Nephron (organoid): Measurements from ENCODE around the gene PSMD12.
"Not testable (repeated sequence)": the region's sequence is repeated elsewhere in the genome, so short reads cannot be mapped to it uniquely, and the experiment has no call there.

ENCODE experiments used
- H3K27ac Mint-ChIP-seq, 3 experiments: 2 replicates each; pipeline ENCODE4 v1.8.0; 2020; ENCODE audit warnings: mixed read lengths in 3 of 3, mild to moderate bottlenecking in 2 of 3, moderate library complexity in 1 of 3
- H3K27me3 Mint-ChIP-seq: 2 replicates; pipeline ENCODE4 v1.8.0; 2021; ENCODE audit warnings: low read depth, mild to moderate bottlenecking, moderate library complexity, mixed read lengths
- H3K36me3 Mint-ChIP-seq: 2 replicates; pipeline ENCODE4 v1.8.0; 2020; ENCODE audit warnings: low read depth, mixed read lengths
- H3K4me1 Mint-ChIP-seq: 2 replicates; pipeline ENCODE4 v1.8.0; 2020; ENCODE audit warnings: mixed read lengths
- H3K4me3 Mint-ChIP-seq, 3 experiments: 2 replicates each; pipeline ENCODE4 v1.8.0; 2020; ENCODE audit warnings: mild to moderate bottlenecking in 3 of 3, mixed read lengths in 3 of 3, moderate library complexity in 2 of 3
- H3K9me3 Mint-ChIP-seq: 2 replicates; pipeline ENCODE4 v1.8.0; 2020; ENCODE audit warnings: mixed read lengths
- CTCF ChIP-seq, 3 experiments: fragments of 200-600 bp; sonication (generic); IDR thresholded peaks; one replicate each; pipeline ENCODE4 v1.5.0; 2021; ENCODE audit warnings: antibody characterized with exemption in 3 of 3; ENCODE audit not compliant: unreplicated experiment in 3 of 3

The PSMD12 gene

GRCh38 chr17:67412032-67412431, 45.7 kb upstream of the PSMD12 start:
- Mint-ChIP-seq H3K4me1 (no peaks in the 10 kb centered on the region), H3K9me3 (peaks cover 9% of the 10 kb centered on the region), H3K36me3 (peaks cover 8% of the 10 kb centered on the region), H3K4me3 (no peak overlapping the region), H3K27me3 (no peaks in the 10 kb centered on the region), H3K27ac (no peak overlapping the region)
- no peak for TF ChIP-seq CTCF (IDR thresholded peaks at IDR 0.05; ENCODE audit: unreplicated experiment in 3 of 3)

GRCh38 chr17:67411397-67411796, 45.0 kb upstream of the PSMD12 start:
- no peak for TF ChIP-seq CTCF (IDR thresholded peaks at IDR 0.05; ENCODE audit: unreplicated experiment in 3 of 3)

GRCh38 chr17:67408455-67408830, 42.1 kb upstream of the PSMD12 start:
- H3K9me3 Mint-ChIP-seq, H3K4me1 Mint-ChIP-seq, H3K36me3 Mint-ChIP-seq, H3K27ac Mint-ChIP-seq, H3K4me3 Mint-ChIP-seq, H3K27me3 Mint-ChIP-seq: not testable (repeated sequence)

More at GRCh38 chr17:67411397-67411796, 45.0 kb upstream of the PSMD12 start:
- Mint-ChIP-seq H3K27me3 (no peaks in the 10 kb centered on the region), H3K4me3 (no peak overlapping the region), H3K27ac (no peak overlapping the region), H3K36me3 (peaks cover 8% of the 10 kb centered on the region), H3K9me3 (peaks cover 9% of the 10 kb centered on the region), H3K4me1 (no peaks in the 10 kb centered on the region)

GRCh38 chr17:67403483-67403882, 37.1 kb upstream of the PSMD12 start:
- Mint-ChIP-seq H3K36me3 (peaks cover 10% of the 10 kb centered on the region), H3K27ac (no peak overlapping the region), H3K27me3 (no peaks in the 10 kb centered on the region), H3K4me1 (peaks cover 22% of the 10 kb centered on the region), H3K4me3 (no peak overlapping the region), H3K9me3 (peaks cover 3% of the 10 kb centered on the region)
- no peak for TF ChIP-seq CTCF (IDR thresholded peaks at IDR 0.05; ENCODE audit: unreplicated experiment in 3 of 3)

GRCh38 chr17:67403065-67403464, 36.7 kb upstream of the PSMD12 start:
- Mint-ChIP-seq H3K9me3 (peaks cover 3% of the 10 kb centered on the region), H3K27me3 (no peaks in the 10 kb centered on the region), H3K4me1 (peaks cover 22% of the 10 kb centered on the region), H3K36me3 (peaks cover 14% of the 10 kb centered on the region), H3K27ac (no peak overlapping the region), H3K4me3 (no peak overlapping the region)
- TF ChIP-seq CTCF (IDR thresholded peaks at IDR 0.05; ENCODE audit: unreplicated experiment in 3 of 3), result no peak

- Mint-ChIP-seq H3K27ac (peak overlapping the region in 1 of 3 experiments; percentile 68), H3K36me3 (peaks cover 16% of the 10 kb centered on the region), H3K27me3 (no peaks in the 10 kb centered on the region), H3K4me3 (no peak overlapping the region), H3K4me1 (peaks cover 22% of the 10 kb centered on the region), H3K9me3 (peaks cover 3% of the 10 kb centered on the region)
- no peak for TF ChIP-seq CTCF (IDR thresholded peaks at IDR 0.05; ENCODE audit: unreplicated experiment in 3 of 3)
Observed at GRCh38 chr17:67401598-67402504, 35.5 kb upstream of the PSMD12 start.
